IPS-18c (cell line): Measurements from ENCODE around the gene PLOD1.

Source experiments
- H3K4me3 ChIP-seq: 2 replicates; pipeline ENCODE4 v1.7.0; 2013; ENCODE audit warnings: low read depth, mild to moderate bottlenecking, low read length, moderate library complexity; ENCODE audit not compliant: insufficient read depth
- H3K9me3 ChIP-seq: one replicate; pipeline ENCODE4 v1.6.1; 2013; ENCODE audit warnings: mild to moderate bottlenecking, low read length, moderate library complexity; ENCODE audit not compliant: control insufficient read depth, insufficient read depth

PLOD1 gene

DNA sequence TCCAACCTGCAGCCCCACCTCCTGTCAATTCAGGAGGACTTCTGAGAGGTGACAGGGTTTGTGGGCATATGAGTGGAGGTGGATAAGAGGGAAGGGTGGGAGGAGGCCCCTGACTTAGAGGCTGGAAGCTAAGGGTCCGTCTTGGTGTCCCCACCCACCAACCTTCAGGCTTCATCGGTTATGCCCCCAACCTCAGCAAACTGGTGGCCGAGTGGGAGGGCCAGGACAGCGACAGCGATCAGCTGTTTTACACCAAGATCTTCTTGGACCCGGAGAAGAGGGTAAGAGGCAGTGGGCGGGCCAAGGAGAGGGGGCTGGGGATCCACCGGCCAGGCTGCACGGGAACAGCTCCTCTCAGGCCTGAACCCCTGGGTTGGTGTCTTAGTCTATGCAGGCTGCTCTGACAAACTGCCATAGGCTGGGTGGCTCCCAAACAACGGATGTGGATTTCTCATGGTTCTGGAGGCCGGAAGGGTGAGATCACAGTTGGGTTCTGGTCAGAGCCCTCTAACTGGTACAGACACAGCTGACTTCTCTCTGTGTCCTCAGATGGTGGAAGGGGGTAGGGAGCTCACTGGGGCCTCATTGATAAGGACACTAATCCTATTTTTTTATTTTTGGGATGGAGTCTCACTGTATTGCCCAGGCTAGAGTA lies 18.1 kb downstream of the PLOD1 start:
- no peaks in the 10 kb centered on the region for H3K9me3 ChIP-seq
- no peak overlapping the region for H3K4me3 ChIP-seq

DNA sequence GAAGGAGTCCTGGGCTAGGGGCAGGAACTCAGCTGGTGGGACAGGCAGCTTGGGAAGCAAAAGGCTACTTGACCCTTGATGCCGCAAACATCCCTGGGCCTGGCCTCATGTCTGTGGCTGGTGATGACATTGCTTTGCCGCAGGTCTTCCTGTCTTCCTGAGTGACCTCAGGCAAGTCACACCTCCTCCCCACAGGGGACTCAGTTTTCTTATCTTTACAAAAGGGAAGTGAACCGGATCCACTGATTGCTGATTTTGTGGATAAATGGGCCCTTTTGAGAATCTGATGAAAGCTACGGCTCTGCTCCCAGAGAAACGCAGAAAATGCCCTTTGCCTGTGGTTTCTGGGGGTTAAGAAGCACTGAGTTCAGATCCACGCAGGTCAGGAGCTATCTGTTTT lies 20.7 kb downstream of the PLOD1 start:
- no peaks in the 10 kb centered on the region for H3K9me3 ChIP-seq
- H3K4me3 ChIP-seq, result no peak overlapping the region

GRCh38 chr1:11957398-11957797 lies 22.9 kb downstream of the PLOD1 start:
- Histone ChIP-seq H3K4me3 (no peak overlapping the region), H3K9me3 (no peaks in the 10 kb centered on the region)

- Histone ChIP-seq H3K9me3 (no peaks in the 10 kb centered on the region), H3K4me3 (no peak overlapping the region)
Observed at GRCh38 chr1:11957897-11958296, 23.4 kb downstream of the PLOD1 start.

DNA sequence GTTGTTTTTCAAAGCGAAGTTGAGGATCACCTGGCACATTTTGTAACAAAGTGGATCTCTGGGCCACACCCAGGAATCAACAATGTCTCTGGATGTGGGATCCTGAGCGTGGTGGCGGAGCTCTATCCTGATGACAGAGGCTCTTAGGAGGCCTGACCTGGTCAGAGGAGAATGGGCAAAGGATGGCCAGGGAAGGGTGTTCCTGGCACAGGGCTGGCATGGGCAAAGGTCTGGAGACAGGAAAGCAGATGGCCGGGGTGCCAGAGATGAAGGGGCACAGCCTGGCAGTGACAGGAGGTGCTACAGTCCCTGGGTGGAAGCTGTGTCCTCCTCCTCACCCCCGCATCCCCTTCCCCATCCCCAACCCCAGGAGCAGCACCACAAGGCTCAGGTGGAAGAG lies 25.8 kb downstream of the PLOD1 start:
- H3K4me3 ChIP-seq, result no peak overlapping the region

DNA sequence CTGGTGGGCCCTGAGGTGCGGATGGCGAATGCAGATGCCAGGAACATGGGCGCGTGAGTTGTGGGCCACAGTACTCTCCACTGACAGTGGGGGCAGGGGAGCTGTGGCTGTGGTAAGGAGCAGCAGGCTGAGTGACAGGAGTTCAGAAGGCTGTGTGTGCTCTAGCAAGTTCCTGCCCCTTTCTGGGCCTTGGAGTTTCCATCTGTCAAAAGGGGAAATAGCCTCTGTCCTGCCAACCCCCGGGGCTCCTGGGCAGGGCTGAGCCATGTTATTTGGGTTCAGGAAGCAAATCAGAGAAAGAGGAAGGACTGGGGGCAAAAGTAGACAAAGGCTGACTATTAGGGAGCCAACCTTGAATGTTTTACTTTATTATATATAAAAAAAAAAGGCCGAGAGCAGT lies 26.2 kb downstream of the PLOD1 start:
- Histone ChIP-seq H3K9me3 (no peaks in the 10 kb centered on the region), H3K4me3 (no peak overlapping the region)

More for the DNA sequence above, 25.8 kb downstream of the PLOD1 start:
- no peaks in the 10 kb centered on the region for H3K9me3 ChIP-seq

- Histone ChIP-seq H3K4me3 (no peak overlapping the region), H3K9me3 (no peaks in the 10 kb centered on the region)
Observed at GRCh38 chr1:11961230-11961629, 26.7 kb downstream of the PLOD1 start.

DNA sequence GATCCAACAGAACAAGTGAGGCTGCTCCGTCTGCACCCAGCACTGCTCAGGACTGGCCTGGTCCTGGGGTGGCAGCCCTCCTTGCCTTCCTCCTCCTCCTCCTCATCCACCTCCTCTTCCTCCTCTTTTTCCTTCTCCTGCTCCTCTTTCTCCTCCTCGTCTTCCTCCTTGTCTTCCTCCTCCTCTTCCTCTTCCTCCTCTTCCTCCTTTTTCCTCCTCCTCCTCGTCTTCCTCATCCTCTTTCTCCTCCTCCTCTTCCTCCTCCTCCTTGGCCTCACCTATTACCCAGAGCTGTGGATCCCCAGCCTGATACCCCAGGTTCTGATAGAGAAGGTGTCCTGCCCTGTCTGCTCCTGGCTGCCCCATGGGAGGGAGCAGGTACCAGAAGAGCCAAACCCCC lies 29.1 kb downstream of the PLOD1 start:
- H3K9me3 ChIP-seq, result no peaks in the 10 kb centered on the region
- no peak overlapping the region for H3K4me3 ChIP-seq

DNA sequence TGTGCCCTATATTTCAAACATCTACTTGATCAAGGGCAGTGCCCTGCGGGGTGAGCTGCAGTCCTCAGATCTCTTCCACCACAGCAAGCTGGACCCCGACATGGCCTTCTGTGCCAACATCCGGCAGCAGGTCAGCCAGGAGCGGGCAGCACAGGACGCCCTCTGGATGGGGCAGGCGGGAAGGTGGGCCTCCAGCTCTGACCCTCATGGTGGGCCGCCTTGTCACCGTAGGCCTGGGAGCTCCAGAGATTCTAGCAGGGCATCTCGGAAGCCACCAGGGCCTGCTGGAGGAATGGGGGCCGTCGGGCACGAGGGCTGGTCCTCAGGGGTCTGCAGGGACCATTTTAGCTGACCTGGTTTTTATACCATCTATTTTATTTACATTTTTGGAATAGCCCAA lies 30.1 kb downstream of the PLOD1 start:
- no peaks in the 10 kb centered on the region for H3K9me3 ChIP-seq
- no peak overlapping the region for H3K4me3 ChIP-seq

DNA sequence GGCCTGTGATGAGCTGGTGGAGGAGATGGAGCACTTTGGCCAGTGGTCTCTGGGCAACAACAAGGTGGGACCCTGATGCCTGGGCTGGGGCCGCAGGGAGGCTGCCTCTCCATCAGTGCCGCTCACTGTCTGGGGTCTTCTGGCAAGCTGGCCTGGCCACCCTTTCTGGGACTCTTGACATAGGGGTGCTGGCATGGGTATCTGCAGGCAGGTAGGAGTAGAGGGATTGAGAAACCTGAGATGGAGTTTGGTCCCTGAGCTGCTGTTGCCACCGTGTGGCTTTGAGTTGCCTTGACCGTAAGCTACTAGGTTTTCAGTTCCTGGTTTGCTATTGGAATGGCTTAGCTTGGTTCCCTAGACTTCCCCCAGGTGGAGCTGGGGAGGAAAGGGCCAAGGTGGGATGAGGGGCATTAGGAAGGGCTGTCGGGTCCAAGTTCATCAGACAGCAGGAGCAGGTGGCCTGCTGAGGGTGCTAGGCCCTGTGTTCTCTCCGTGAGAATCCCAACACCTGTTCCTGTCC lies 32.6 kb downstream of the PLOD1 start:
- H3K4me3 ChIP-seq, result no peak overlapping the region
- H3K9me3 ChIP-seq, result no peaks in the 10 kb centered on the region

GRCh38 chr1:11970441-11971185 lies 36.1 kb downstream of the PLOD1 start:
- Histone ChIP-seq H3K4me3 (no peak overlapping the region), H3K9me3 (no peaks in the 10 kb centered on the region)

GRCh38 chr1:11977625-11978024 lies 43.1 kb downstream of the PLOD1 start:
- Histone ChIP-seq H3K4me3 (no peak overlapping the region), H3K9me3 (no peaks in the 10 kb centered on the region)

DNA sequence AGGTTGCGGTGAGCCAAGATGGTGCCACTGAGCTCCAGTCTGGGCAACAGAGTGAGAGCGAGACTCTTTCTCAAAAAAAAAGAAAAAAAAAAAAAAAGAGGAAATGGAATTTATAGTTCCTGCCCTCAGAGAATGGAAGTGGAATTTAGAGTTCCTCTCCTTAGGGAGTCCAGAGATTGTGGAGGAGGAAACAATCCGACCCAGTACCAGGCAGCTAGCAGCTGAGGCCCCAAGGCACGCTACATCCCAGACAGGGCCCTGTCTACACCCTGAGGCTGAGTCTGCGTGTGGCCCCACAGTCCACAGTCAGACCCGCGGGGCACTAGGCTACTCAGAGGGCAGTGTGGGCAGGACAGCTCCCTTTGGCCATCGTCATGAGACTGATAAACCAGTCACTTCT lies 43.8 kb downstream of the PLOD1 start:
- Histone ChIP-seq H3K4me3 (no peak overlapping the region), H3K9me3 (no peaks in the 10 kb centered on the region)

GRCh38 chr1:11979028-11979850 lies 44.7 kb downstream of the PLOD1 start:
- H3K4me3 ChIP-seq, result peak overlapping the region; percentile 94

DNA sequence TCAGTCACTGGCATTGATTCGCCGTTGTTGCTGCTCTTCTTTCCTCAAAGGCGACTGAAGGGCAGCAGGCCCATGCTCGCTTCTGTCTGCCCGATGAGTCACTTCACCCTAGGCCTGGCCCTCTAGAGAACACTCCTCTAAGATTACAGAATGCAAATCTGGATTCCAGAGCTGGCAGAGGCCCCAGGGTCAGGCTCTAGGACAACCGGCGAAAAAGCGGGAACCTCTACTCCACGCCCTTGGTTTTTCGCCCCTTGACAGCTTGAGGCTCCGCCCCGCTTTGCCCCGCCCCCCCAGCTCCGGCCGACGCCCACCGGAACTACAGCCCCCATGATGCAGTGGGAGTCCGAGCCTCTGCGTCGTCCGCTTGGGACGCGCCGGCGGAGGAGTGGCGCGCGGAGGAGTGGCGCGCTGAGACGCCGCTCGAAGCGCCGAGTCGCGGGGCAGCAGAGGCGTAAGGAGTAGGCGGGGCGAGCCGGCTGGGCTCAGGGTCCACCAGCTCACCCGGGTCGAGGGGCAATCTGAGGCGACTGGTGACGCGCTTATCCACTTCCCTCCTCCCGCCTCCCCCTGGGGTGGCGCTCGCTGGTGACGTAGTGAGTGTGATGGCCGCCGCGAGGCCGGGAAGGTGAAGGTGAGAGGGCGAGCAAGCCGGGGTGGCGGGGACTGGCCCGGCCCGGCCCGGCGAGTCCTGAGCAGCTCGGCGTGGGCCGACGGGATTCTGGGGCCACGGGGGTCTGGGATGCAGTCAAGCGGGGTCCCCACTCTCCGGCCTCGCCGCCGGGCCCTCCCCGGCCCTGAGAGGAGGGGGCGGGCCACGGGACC lies 45.5 kb downstream of the PLOD1 start, which contains the start of gene MFN2:
MFN2 (plus strand) TSS at position 594 of the 825 bp plus-strand sequence. CDS start 8,725 bp downstream, outside the sequence.
- no peaks in the 10 kb centered on the region for H3K9me3 ChIP-seq
- H3K4me3 ChIP-seq, result peak within 1 kb of the TSS; percentile 94

More at GRCh38 chr1:11979028-11979850, 44.7 kb downstream of the PLOD1 start:
- no peaks in the 10 kb centered on the region for H3K9me3 ChIP-seq

DNA sequence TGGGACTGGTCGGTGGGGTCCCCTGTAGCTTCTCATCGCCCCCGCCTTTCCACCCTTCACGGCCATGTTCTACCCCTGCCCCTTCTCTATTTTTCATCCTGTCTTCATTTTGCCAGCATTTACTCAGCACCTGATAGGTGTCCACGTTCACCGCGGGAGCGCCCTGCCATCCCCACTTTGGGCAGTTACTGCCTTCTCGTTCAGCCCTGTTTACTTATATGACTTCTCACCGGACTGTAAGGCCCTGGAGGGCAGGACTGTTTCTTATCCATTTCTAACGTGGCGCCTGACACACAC lies 46.1 kb downstream of the PLOD1 start:
- no peaks in the 10 kb centered on the region for H3K9me3 ChIP-seq

More for the DNA sequence above, 46.1 kb downstream of the PLOD1 start:
- H3K4me3 ChIP-seq, result peak overlapping the region; percentile 94
